Measurements from ENCODE around the gene AKT1. TPM values are rescaled to one million over a fixed set of nuclear protein-coding genes. Genes with fewer than 3 reads are reported as not detected.

AKT1 gene
- polyA plus RNA-seq, 2 of the 4 experiments (the other 2 are of a cell fraction), result 70.2 to 93.8 TPM

- POLR2A ChIA-PET, result interaction anchor here (0.5 kb wide), 1 partner anchor 158 kb away, joined by 4 read pairs; no protein-coding TSS in a partner anchor
- FAIRE-seq (no peak), DNase-seq (ENCODE audit: low read depth in 1 of 2, low spot score in 1 of 2) (peak in 1 of 2 experiments; percentile 25), ATAC-seq (peak; percentile 16 to 22; a peak in 3 of 6 replicates)
- Histone ChIP-seq H3K27ac (peak overlapping the region; percentile 43 to 83), H3K4me1 (peaks cover 9% of the 10 kb centered on the region; the same call in 2 of the 3 replicates), H3K4me2 (peak overlapping the region; percentile 95), H3K4me3 (peak overlapping the region; percentile 45), H3K9me3 (no peaks in the 10 kb centered on the region)
- WGBS (ENCODE audit: missing lambda C conversion rate), result 12% methylated on average over 6 of the region's 27 CpGs
- CTCF ChIA-PET, result interaction anchor here (0.6 to 4.2 kb wide), 21 partner anchors 11 to 115 kb away, joined by 3 to 88 read pairs (median 5); partner anchors contain the start of genes SIVA1 and ZBTB42
- no peak for TF ChIP-seq FOSL2 (IDR thresholded peaks at IDR 0.05)
- TF ChIP-seq FOSL2 (CRISPR knock-in tag; IDR thresholded peaks at IDR 0.05), result no peak
- TF ChIP-seq JUN (IDR thresholded peaks at IDR 0.05), result 0 out of 5 replicates have a peak, but pooled peaks of 1 of the 2 experiments have one; percentile 4
Observed at GRCh38 chr14:104826861-104827176, 31.3 kb upstream of the AKT1 start.

DNA sequence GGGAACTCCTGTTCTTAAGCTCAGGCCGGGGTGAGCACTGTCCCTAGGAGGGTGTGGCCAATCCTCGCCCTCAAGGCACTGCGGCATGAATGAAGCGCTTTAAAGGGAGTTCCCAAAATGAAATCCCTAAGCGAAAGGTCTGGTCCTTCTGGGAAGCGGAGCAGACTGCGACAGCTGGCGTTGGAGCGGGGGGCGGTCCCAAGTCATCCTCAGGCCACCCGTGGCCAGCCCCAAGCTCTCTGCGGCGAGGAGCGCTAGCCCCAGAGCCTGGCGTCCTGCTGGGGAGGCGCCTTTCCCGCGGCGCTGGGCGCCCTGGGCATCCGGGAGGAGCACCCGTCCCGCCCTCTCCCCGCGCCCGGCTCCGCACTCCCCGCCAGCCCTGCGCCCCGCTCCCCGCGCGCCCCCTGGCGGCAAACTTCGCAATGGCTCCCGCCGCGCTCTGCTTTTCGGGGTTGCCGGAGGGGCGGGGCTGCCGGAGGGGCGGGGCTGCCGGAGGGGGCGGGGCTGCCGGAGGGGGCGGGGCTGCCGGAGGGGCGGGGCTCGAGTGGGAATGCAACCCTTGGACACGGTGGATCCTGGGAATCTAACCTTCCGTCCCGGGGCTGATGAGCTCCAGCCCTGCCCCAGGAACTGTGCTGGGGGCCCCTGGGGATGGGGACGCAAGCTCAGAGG lies 30.8 kb upstream of the AKT1 start:
- 4% methylated on average over 11 of the region's 54 CpGs for WGBS (ENCODE audit: missing lambda C conversion rate)
- ChIA-PET CTCF (interaction anchor here (0.8 to 4.2 kb wide), 26 partner anchors 15 to 116 kb away, joined by 3 to 88 read pairs (median 6); partner anchors contain the start of genes AKT1, SIVA1 and ZBTB42), POLR2A (interaction anchor here (0.5 to 0.9 kb wide), 3 partner anchors 58 to 159 kb away, joined by 3 to 4 read pairs (median 3); no protein-coding TSS in a partner anchor)
- peaks cover 9% of the 10 kb centered on the region; the same call in 2 of the 3 replicates for H3K4me1 ChIP-seq
- peak; percentile 82 to 92 for DNase-seq (ENCODE audit: low read depth in 1 of 2, low spot score in 1 of 2)
- no peak for FAIRE-seq
- peak overlapping the region; percentile 95 for H3K4me2 ChIP-seq
- TF ChIP-seq RAD21 (conservative IDR thresholded peaks at IDR 0.05 in 1 of 2, IDR thresholded peaks at IDR 0.05 in 1 of 2) (peak; percentile 63 to 86), CTCF (IDR thresholded peaks at IDR 0.05) (peak; percentile 92), REST (IDR thresholded peaks at IDR 0.05) (no peak), JUN (IDR thresholded peaks at IDR 0.05) (peak in 1 of 2 experiments; percentile 56; a peak in 2 of 5 replicates), SMC3 (IDR thresholded peaks at IDR 0.05) (peak; percentile 86), POLR2A (IDR thresholded peaks at IDR 0.05; ENCODE audit: low read length) (no peak; the same call in 1 of the 2 replicates), MAZ (IDR thresholded peaks at IDR 0.05; ENCODE audit: borderline replicate concordance, low read depth, low read length) (0 out of 2 replicates have a peak, but pooled peaks have one; percentile 20)
- TF ChIP-seq, protein P1, sequence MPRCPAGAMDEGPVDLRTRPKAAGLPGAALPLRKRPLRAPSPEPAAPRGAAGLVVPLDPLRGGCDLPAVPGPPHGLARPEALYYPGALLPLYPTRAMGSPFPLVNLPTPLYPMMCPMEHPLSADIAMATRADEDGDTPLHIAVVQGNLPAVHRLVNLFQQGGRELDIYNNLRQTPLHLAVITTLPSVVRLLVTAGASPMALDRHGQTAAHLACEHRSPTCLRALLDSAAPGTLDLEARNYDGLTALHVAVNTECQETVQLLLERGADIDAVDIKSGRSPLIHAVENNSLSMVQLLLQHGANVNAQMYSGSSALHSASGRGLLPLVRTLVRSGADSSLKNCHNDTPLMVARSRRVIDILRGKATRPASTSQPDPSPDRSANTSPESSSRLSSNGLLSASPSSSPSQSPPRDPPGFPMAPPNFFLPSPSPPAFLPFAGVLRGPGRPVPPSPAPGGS (IDR thresholded peaks at IDR 0.05), result no peak
- TF ChIP-seq, protein P2, sequence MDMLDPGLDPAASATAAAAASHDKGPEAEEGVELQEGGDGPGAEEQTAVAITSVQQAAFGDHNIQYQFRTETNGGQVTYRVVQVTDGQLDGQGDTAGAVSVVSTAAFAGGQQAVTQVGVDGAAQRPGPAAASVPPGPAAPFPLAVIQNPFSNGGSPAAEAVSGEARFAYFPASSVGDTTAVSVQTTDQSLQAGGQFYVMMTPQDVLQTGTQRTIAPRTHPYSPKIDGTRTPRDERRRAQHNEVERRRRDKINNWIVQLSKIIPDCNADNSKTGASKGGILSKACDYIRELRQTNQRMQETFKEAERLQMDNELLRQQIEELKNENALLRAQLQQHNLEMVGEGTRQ (IDR thresholded peaks at IDR 0.05), result no peak
- peak overlapping the region; percentile 54 to 89 for H3K27ac ChIP-seq
- peak; percentile 78 to 86 for ATAC-seq
- peak overlapping the region; percentile 45 for H3K4me3 ChIP-seq
- no peaks in the 10 kb centered on the region for H3K9me3 ChIP-seq
